ENCODE measurements around the gene PDE11A. TPM values are rescaled to one million over a fixed set of nuclear protein-coding genes. Genes with fewer than 3 reads are reported as not detected.
"Not testable (repeated sequence)": the region's sequence is repeated elsewhere in the genome, so short reads cannot be mapped to it uniquely, and the experiment has no call there.

Gene PDE11A
- polyA plus RNA-seq, 1 experiment, result 0.53 TPM

- no peaks in the 10 kb centered on the region for H3K27me3 ChIP-seq (ENCODE audit: control insufficient read depth, insufficient read depth, low read length)
- ChIA-PET CTCF (interaction anchor here (1.8 kb wide), 1 partner anchor 11 kb away, joined by 5 read pairs; no protein-coding TSS in a partner anchor), POLR2A (no interaction called here)
- H3K36me3 ChIP-seq (ENCODE audit: control insufficient read depth, insufficient read depth, low read length), result no peaks in the 10 kb centered on the region
- TF ChIP-seq CTCF (IDR thresholded peaks at IDR 0.05; ENCODE audit: insufficient read depth, low read depth, low read length), result no peak
- no peak overlapping the region for H3K4me3 ChIP-seq (ENCODE audit: low read depth, low read length)
- no peak for DNase-seq (ENCODE audit: low read depth)
These were observed 16.2 kb downstream of the PDE11A start for GRCh38 chr2:178056345-178056744.

- DNase-seq (ENCODE audit: low read depth); CTCF ChIA-PET; H3K4me3 ChIP-seq (ENCODE audit: low read depth, low read length); H3K36me3 ChIP-seq (ENCODE audit: control insufficient read depth, insufficient read depth, low read length); H3K27me3 ChIP-seq (ENCODE audit: control insufficient read depth, insufficient read depth, low read length); POLR2A ChIA-PET: not testable (repeated sequence)
These were observed 21.3 kb downstream of the PDE11A start for GRCh38 chr2:178051257-178051656.

- H3K36me3 ChIP-seq (ENCODE audit: control insufficient read depth, insufficient read depth, low read length), result no peaks in the 10 kb centered on the region
- TF ChIP-seq CTCF (IDR thresholded peaks at IDR 0.05; ENCODE audit: insufficient read depth, low read depth, low read length), result no peak
- no peak overlapping the region for H3K4me3 ChIP-seq (ENCODE audit: low read depth, low read length)
- no peak for DNase-seq (ENCODE audit: low read depth)
- ChIA-PET POLR2A (interaction anchor here (0.5 kb wide), 1 partner anchor 1153 kb away, joined by 4 read pairs; no protein-coding TSS in a partner anchor), CTCF (no interaction called here)
- H3K27me3 ChIP-seq (ENCODE audit: control insufficient read depth, insufficient read depth, low read length), result no peaks in the 10 kb centered on the region
These were observed 25.2 kb downstream of the PDE11A start for GRCh38 chr2:178047391-178047790.

- no peak overlapping the region for H3K4me3 ChIP-seq (ENCODE audit: low read depth, low read length)
- no peak for DNase-seq (ENCODE audit: low read depth)
- ChIA-PET POLR2A (no interaction called here), CTCF (interaction anchor here (1.3 kb wide), 1 partner anchor 30 kb away, joined by 3 read pairs; no protein-coding TSS in a partner anchor)
- no peaks in the 10 kb centered on the region for H3K27me3 ChIP-seq (ENCODE audit: control insufficient read depth, insufficient read depth, low read length)
- no peak for TF ChIP-seq CTCF (IDR thresholded peaks at IDR 0.05; ENCODE audit: insufficient read depth, low read depth, low read length)
- H3K36me3 ChIP-seq (ENCODE audit: control insufficient read depth, insufficient read depth, low read length), result no peaks in the 10 kb centered on the region
These were observed 27.7 kb downstream of the PDE11A start for GRCh38 chr2:178044836-178045235.

- CTCF ChIA-PET, result no interaction called here
- TF ChIP-seq CTCF (IDR thresholded peaks at IDR 0.05; ENCODE audit: insufficient read depth, low read depth, low read length), result no peak
These were observed 29.3 kb downstream of the PDE11A start for GRCh38 chr2:178043266-178043665.

GRCh38 chr2:178033583-178033982, 39.0 kb downstream of the PDE11A start:
- H3K4me3 ChIP-seq (ENCODE audit: low read depth, low read length); DNase-seq (ENCODE audit: low read depth); POLR2A ChIA-PET; H3K36me3 ChIP-seq (ENCODE audit: control insufficient read depth, insufficient read depth, low read length); H3K27me3 ChIP-seq (ENCODE audit: control insufficient read depth, insufficient read depth, low read length); CTCF ChIA-PET: not testable (repeated sequence)

More at GRCh38 chr2:178043266-178043665, 29.3 kb downstream of the PDE11A start:
- no peak for DNase-seq (ENCODE audit: low read depth)
- Histone ChIP-seq H3K4me3 (ENCODE audit: low read depth, low read length) (no peak overlapping the region), H3K36me3 (ENCODE audit: control insufficient read depth, insufficient read depth, low read length) (no peaks in the 10 kb centered on the region), H3K27me3 (ENCODE audit: control insufficient read depth, insufficient read depth, low read length) (no peaks in the 10 kb centered on the region)
- POLR2A ChIA-PET, result no interaction called here

Data from BJ (cell line).